Uterus (tissue), 2 donors: ENCODE data around the gene C10orf90.

Source experiments
- POLR2A ChIP-seq, 2 donors: fragments of 450-650 bp; IDR thresholded peaks; one replicate each; pipeline ENCODE4 v1.6.1; 2016; ENCODE audit warnings: antibody characterized with exemption in 2 of 2, mild to moderate bottlenecking in 1 of 2, moderate library complexity in 1 of 2
- TF ChIP-seq, protein P1 (sequence below), 4 experiments: fragments of 200-600 bp in 2 of 4; fragments of 450-650 bp in 2 of 4; sonication (generic) in 2 of 4; IDR thresholded peaks; one replicate each; pipeline ENCODE4 v1.5.1; 2016 to 2019; ENCODE audit warnings: antibody characterized with exemption in 4 of 4, mild to moderate bottlenecking in 2 of 4, moderate library complexity in 1 of 4

DNA sequence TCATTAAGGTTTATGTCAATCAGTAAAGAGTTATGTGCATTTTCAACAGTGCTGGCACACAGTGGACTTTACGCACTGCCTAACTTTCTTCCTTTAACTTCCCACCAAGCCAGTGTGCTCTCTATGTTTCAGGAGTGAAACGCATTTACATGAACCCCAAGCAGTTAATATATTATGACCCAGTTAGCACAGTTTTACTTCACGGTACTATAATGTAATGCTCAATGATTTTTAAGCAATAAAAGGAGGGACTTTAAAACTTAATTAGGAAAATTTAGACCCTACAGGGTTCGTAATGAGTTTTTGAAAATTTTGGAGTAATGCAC, 100.3 kb downstream of the C10orf90 start:
- TF ChIP-seq, protein P1, sequence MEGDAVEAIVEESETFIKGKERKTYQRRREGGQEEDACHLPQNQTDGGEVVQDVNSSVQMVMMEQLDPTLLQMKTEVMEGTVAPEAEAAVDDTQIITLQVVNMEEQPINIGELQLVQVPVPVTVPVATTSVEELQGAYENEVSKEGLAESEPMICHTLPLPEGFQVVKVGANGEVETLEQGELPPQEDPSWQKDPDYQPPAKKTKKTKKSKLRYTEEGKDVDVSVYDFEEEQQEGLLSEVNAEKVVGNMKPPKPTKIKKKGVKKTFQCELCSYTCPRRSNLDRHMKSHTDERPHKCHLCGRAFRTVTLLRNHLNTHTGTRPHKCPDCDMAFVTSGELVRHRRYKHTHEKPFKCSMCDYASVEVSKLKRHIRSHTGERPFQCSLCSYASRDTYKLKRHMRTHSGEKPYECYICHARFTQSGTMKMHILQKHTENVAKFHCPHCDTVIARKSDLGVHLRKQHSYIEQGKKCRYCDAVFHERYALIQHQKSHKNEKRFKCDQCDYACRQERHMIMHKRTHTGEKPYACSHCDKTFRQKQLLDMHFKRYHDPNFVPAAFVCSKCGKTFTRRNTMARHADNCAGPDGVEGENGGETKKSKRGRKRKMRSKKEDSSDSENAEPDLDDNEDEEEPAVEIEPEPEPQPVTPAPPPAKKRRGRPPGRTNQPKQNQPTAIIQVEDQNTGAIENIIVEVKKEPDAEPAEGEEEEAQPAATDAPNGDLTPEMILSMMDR (IDR thresholded peaks at IDR 0.05): no peak
- TF ChIP-seq POLR2A (IDR thresholded peaks at IDR 0.05): no peak
